ENCODE measurements around the gene RCBTB2.
A peak's percentile ranks its signal among the peaks of the same experiment; 100 is the strongest.

RCBTB2 gene

DNA sequence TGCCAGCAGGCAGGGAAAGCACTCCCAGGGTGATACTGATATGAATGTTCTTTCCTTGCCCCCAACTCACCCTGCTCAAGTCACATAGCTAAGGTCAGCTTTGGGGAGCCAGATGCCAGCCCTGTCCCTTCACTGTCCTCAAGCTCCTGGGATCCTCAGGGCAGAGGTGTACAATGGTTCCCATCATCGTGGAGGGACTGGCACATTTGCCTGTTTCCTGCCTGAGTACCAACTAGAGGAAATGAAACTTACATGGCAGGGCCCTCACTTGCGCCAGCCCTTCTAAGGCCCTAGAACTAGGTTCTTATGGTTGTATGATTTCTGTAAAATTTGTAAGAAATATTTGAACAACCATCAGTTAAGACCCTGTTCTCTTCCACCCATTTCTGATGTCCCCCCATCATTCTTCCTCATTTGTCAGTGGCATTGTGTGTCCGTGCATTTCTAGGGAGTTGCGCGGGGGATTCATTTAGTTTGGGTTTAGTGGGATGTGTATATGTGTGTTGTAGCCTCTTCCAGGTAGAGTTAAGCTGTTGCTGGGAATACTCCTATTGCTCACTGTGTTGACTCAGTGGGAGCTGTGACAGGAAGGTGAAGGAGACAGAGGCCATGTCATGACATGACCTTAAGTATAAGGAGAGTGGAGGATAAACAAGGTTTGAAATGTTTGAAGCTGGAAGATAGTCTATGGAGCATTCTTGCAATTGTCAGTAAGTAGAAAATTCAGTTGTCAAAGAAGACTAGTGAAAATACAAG, 41.3 kb upstream of the RCBTB2 start:
- Histone ChIP-seq H3K9me3 (ENCODE audit: control insufficient read depth, low read length) (no peaks in the 10 kb centered on the region), H3K36me3 (ENCODE audit: control insufficient read depth, insufficient read depth, low read length) (no peaks in the 10 kb centered on the region), H3K4me1 (ENCODE audit: control insufficient read depth, insufficient read depth, low read length) (no peaks in the 10 kb centered on the region), H3K4me3 (ENCODE audit: insufficient read depth, low read depth, low read length) (no peak overlapping the region), H3K27me3 (ENCODE audit: control insufficient read depth, insufficient read depth, low read length, poor library complexity, severe bottlenecking) (no peaks in the 10 kb centered on the region), H3K27ac (ENCODE audit: insufficient read depth, low read depth, low read length, poor library complexity, severe bottlenecking) (no peak overlapping the region)
- 93 to 98% methylated on average over 5 of the region's 5 CpGs for WGBS, 2 experiments

GRCh38 chr13:48573213-48574007, 40.5 kb upstream of the RCBTB2 start:
- Histone ChIP-seq H3K27me3 (ENCODE audit: control insufficient read depth, insufficient read depth, low read length, poor library complexity, severe bottlenecking) (no peaks in the 10 kb centered on the region), H3K36me3 (ENCODE audit: control insufficient read depth, insufficient read depth, low read length) (no peaks in the 10 kb centered on the region), H3K4me3 (ENCODE audit: insufficient read depth, low read depth, low read length) (no peak overlapping the region), H3K9me3 (ENCODE audit: control insufficient read depth, low read length) (no peaks in the 10 kb centered on the region), H3K4me1 (ENCODE audit: control insufficient read depth, insufficient read depth, low read length) (no peaks in the 10 kb centered on the region), H3K27ac (ENCODE audit: insufficient read depth, low read depth, low read length, poor library complexity, severe bottlenecking) (no peak overlapping the region)
- 92 to 93% methylated on average over 7 of the region's 7 CpGs for WGBS, 2 experiments

DNA sequence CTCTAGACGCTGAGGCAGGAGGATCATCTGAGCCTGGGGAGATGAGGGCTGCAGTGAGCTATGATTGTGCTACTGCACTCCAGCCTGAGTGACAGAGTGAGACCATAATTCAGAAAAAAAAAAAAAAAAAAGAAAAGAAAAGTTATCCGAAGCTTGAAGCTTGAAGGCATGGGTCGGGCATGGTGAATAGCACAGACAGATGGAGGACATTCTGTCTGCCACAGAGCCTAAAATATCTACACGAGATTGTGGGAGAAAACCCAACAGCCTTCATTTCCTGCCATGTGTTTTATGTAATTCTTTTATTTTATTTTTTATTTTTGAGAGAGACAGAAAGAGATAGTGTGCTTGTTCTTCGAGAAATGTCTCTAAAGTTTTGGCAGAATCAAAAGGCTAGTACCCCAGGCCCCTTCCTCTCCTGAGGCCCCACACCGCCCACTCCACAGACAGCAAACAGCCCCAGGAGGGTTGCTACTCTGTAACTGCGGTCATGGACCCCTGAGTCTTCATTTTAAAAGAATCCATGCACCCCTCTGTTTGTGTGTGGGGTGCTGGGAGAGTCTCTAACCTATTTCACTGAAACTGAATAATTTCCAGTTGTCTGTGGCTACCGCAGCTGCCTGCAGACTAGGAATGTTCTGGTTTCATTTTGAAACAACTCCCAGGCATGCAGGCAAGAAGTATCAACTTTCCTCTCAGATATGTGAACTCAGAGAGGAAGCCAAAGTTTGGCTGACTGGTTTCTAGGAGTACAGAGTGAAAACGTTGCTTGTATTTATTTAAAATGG, 38.4 kb upstream of the RCBTB2 start:
- Histone ChIP-seq H3K4me3 (ENCODE audit: insufficient read depth, low read depth, low read length) (no peak overlapping the region), H3K4me1 (ENCODE audit: control insufficient read depth, insufficient read depth, low read length) (no peaks in the 10 kb centered on the region), H3K36me3 (ENCODE audit: control insufficient read depth, insufficient read depth, low read length) (no peaks in the 10 kb centered on the region), H3K27me3 (ENCODE audit: control insufficient read depth, insufficient read depth, low read length, poor library complexity, severe bottlenecking) (no peaks in the 10 kb centered on the region), H3K27ac (ENCODE audit: insufficient read depth, low read depth, low read length, poor library complexity, severe bottlenecking) (peak overlapping the region; percentile 4), H3K9me3 (ENCODE audit: control insufficient read depth, low read length) (no peaks in the 10 kb centered on the region)
- WGBS, 2 experiments, result 82 to 89% methylated on average over 7 to 8 of the region's 9 CpGs

GRCh38 chr13:48570216-48570828, 37.4 kb upstream of the RCBTB2 start:
- WGBS, 2 experiments, result 84 to 88% methylated on average over 8 of the region's 8 CpGs
- no peaks in the 10 kb centered on the region for H3K4me1 ChIP-seq (ENCODE audit: control insufficient read depth, insufficient read depth, low read length)
- no peaks in the 10 kb centered on the region for H3K36me3 ChIP-seq (ENCODE audit: control insufficient read depth, insufficient read depth, low read length)
- no peak overlapping the region for H3K27ac ChIP-seq (ENCODE audit: insufficient read depth, low read depth, low read length, poor library complexity, severe bottlenecking)
- no peak overlapping the region for H3K4me3 ChIP-seq (ENCODE audit: insufficient read depth, low read depth, low read length)
- H3K9me3 ChIP-seq (ENCODE audit: control insufficient read depth, low read length), result no peaks in the 10 kb centered on the region
- H3K27me3 ChIP-seq (ENCODE audit: control insufficient read depth, insufficient read depth, low read length, poor library complexity, severe bottlenecking), result no peaks in the 10 kb centered on the region

- no peaks in the 10 kb centered on the region for H3K36me3 ChIP-seq (ENCODE audit: control insufficient read depth, insufficient read depth, low read length)
- no peak overlapping the region for H3K4me3 ChIP-seq (ENCODE audit: insufficient read depth, low read depth, low read length)
- H3K9me3 ChIP-seq (ENCODE audit: control insufficient read depth, low read length), result no peaks in the 10 kb centered on the region
- no peak overlapping the region for H3K27ac ChIP-seq (ENCODE audit: insufficient read depth, low read depth, low read length, poor library complexity, severe bottlenecking)
- WGBS, 2 experiments, result 90 to 92% methylated on average over 8 of the region's 8 CpGs
- no peaks in the 10 kb centered on the region for H3K4me1 ChIP-seq (ENCODE audit: control insufficient read depth, insufficient read depth, low read length)
- H3K27me3 ChIP-seq (ENCODE audit: control insufficient read depth, insufficient read depth, low read length, poor library complexity, severe bottlenecking), result no peaks in the 10 kb centered on the region
Measured at GRCh38 chr13:48569104-48569666, 36.3 kb upstream of the RCBTB2 start.

DNA sequence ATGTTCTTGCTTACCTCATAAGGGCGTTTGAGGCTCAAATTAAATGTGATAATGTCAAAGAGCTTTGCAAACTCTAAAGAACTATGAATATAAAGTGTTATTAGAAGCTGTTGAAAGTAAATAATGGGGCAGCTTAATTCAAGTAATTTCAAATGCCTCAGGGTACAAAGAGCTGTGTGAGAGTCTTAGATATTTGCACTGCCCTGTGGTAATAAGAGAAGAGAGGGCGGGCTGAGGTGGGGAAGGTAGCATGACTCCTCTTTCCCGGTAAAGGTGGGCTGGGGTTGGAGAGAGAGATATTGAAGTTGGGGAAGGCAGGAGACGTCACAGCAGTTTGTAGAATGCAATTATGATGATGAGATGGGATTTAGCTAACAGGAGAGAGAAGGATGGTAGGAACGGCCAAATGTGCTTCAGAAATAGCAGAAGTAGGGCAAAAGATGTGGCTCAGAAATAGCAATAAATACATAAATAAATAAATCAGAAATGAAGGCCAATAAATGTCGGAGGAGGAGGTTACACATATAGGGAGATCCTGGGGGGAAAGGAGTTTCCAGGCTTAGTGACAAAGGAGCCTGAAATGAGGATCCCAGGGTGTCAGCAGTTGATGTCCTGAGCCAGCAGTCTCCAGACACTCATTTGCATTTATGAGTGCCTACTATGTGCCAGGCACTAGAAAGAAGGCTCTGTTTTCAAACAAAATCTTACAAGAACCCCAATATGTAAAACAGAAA, 35.7 kb upstream of the RCBTB2 start:
- Histone ChIP-seq H3K9me3 (ENCODE audit: control insufficient read depth, low read length) (no peaks in the 10 kb centered on the region), H3K36me3 (ENCODE audit: control insufficient read depth, insufficient read depth, low read length) (no peaks in the 10 kb centered on the region), H3K4me1 (ENCODE audit: control insufficient read depth, insufficient read depth, low read length) (no peaks in the 10 kb centered on the region), H3K27me3 (ENCODE audit: control insufficient read depth, insufficient read depth, low read length, poor library complexity, severe bottlenecking) (no peaks in the 10 kb centered on the region), H3K27ac (ENCODE audit: insufficient read depth, low read depth, low read length, poor library complexity, severe bottlenecking) (no peak overlapping the region), H3K4me3 (ENCODE audit: insufficient read depth, low read depth, low read length) (no peak overlapping the region)
- 77 to 78% methylated on average over 5 to 6 of the region's 6 CpGs for WGBS, 2 experiments

DNA sequence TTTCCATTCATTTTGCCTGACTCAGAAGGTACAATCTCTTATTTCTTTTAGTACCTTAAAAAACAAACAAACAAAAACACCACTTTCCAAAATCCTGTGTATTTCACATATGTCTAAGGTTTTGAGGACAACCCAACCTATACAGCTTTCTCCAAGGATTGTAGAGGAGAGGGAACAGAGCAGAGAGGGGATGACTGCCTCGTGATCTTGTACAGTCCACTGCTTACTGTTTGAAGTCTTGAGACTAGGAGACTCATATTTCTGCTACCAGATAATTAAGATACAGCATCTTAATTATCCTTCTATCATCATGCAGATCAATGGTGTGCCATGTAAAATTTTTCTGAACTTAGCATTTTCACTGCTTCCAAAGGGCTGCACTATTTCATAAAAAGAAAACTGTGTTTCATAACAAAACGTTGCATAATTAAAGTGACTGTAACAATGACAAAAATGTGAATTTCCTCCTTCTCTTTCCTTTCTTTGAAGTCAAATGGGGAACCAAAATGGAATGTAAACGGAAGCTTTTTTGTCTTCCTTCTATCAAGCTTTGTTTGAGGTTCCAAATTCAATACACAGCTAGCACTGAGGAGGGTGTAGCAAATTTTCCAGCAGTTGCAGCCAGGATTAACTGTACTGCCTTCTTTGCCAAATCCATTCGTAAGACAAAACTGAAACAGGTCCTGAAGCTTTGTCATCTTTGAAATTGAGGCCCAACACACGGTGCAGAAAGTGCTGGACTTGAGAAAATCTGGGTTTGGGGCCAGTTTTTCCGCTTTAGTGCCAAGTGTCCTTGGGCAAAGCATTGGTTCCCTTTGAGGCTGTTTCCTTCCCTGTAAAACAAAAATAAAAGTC, 34.9 kb upstream of the RCBTB2 start:
- no peaks in the 10 kb centered on the region for H3K36me3 ChIP-seq (ENCODE audit: control insufficient read depth, insufficient read depth, low read length)
- 91% methylated on average over 6 of the region's 6 CpGs for WGBS, 2 experiments
- no peaks in the 10 kb centered on the region for H3K9me3 ChIP-seq (ENCODE audit: control insufficient read depth, low read length)
- no peak overlapping the region for H3K4me3 ChIP-seq (ENCODE audit: insufficient read depth, low read depth, low read length)
- no peaks in the 10 kb centered on the region for H3K27me3 ChIP-seq (ENCODE audit: control insufficient read depth, insufficient read depth, low read length, poor library complexity, severe bottlenecking)
- no peaks in the 10 kb centered on the region for H3K4me1 ChIP-seq (ENCODE audit: control insufficient read depth, insufficient read depth, low read length)
- no peak overlapping the region for H3K27ac ChIP-seq (ENCODE audit: insufficient read depth, low read depth, low read length, poor library complexity, severe bottlenecking)

DNA sequence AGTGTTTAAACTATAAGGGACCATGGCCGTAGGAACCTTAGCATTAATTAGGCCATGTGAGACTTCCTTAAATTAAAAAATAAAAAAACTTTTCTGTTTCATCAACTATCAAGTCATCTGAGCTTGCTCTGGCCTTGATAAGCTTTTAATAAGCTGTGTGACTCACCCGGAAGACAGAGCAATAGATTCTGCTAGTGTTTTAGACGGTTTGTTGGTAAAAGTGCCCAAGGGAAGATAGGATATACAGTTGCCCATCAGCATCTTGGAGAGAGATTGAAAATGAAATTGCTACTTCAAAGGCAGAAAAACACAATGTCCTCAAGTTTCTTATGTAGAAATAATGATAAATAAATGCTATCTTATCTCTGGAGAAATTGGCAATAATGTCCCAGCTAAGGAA, 31.2 kb upstream of the RCBTB2 start:
- Histone ChIP-seq H3K27me3 (ENCODE audit: control insufficient read depth, insufficient read depth, low read length, poor library complexity, severe bottlenecking) (no peaks in the 10 kb centered on the region), H3K9me3 (ENCODE audit: control insufficient read depth, low read length) (no peaks in the 10 kb centered on the region), H3K4me3 (ENCODE audit: insufficient read depth, low read depth, low read length) (no peak overlapping the region), H3K27ac (ENCODE audit: insufficient read depth, low read depth, low read length, poor library complexity, severe bottlenecking) (no peak overlapping the region), H3K36me3 (ENCODE audit: control insufficient read depth, insufficient read depth, low read length) (no peaks in the 10 kb centered on the region), H3K4me1 (ENCODE audit: control insufficient read depth, insufficient read depth, low read length) (no peaks in the 10 kb centered on the region)
- WGBS, 2 experiments, result 93 to 97% methylated on average over 2 to 3 of the region's 3 CpGs

DNA sequence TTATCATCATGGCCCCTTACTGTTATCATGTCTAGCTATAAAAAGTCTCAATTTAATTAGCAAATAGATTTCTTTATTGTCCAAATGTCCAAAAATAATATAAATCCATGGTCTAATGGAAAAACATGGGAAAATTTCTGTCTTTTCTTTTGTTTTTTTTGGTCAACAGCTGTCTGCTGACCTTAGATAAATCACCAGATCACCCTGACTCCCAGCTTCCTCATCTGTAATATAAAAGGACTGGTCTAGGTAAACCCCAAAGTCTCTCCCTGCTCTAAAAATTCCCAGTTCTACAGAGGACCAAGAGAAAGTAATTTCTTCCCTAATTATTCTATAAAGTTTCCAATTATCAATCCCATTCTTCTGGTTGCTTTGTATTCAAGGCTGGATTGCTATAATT, 30.7 kb upstream of the RCBTB2 start:
- Histone ChIP-seq H3K9me3 (ENCODE audit: control insufficient read depth, low read length) (no peaks in the 10 kb centered on the region), H3K4me3 (ENCODE audit: insufficient read depth, low read depth, low read length) (no peak overlapping the region), H3K27ac (ENCODE audit: insufficient read depth, low read depth, low read length, poor library complexity, severe bottlenecking) (no peak overlapping the region), H3K36me3 (ENCODE audit: control insufficient read depth, insufficient read depth, low read length) (no peaks in the 10 kb centered on the region), H3K4me1 (ENCODE audit: control insufficient read depth, insufficient read depth, low read length) (no peaks in the 10 kb centered on the region), H3K27me3 (ENCODE audit: control insufficient read depth, insufficient read depth, low read length, poor library complexity, severe bottlenecking) (no peaks in the 10 kb centered on the region)
